Stimulated activated CD4-positive, alpha-beta T cell treated with anti-CD3 and anti-CD28 coated beads, Interleukin-1b, Interleukin-23, amount 100 ng/mL, for 4 hours (primary cell): ENCODE measurements around the gene DNAJC3.
"Not testable (repeated sequence)": the region's sequence is repeated elsewhere in the genome, so short reads cannot be mapped to it uniquely, and the experiment has no call there.

Experiments
- DNase-seq, 2 donors: peaks; one replicate each; pipeline ENCODE4 v3.0.0-alpha.2; 2020; ENCODE audit warnings: low read depth in 2 of 2

DNAJC3 gene, protein sequence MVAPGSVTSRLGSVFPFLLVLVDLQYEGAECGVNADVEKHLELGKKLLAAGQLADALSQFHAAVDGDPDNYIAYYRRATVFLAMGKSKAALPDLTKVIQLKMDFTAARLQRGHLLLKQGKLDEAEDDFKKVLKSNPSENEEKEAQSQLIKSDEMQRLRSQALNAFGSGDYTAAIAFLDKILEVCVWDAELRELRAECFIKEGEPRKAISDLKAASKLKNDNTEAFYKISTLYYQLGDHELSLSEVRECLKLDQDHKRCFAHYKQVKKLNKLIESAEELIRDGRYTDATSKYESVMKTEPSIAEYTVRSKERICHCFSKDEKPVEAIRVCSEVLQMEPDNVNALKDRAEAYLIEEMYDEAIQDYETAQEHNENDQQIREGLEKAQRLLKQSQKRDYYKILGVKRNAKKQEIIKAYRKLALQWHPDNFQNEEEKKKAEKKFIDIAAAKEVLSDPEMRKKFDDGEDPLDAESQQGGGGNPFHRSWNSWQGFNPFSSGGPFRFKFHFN

DNA sequence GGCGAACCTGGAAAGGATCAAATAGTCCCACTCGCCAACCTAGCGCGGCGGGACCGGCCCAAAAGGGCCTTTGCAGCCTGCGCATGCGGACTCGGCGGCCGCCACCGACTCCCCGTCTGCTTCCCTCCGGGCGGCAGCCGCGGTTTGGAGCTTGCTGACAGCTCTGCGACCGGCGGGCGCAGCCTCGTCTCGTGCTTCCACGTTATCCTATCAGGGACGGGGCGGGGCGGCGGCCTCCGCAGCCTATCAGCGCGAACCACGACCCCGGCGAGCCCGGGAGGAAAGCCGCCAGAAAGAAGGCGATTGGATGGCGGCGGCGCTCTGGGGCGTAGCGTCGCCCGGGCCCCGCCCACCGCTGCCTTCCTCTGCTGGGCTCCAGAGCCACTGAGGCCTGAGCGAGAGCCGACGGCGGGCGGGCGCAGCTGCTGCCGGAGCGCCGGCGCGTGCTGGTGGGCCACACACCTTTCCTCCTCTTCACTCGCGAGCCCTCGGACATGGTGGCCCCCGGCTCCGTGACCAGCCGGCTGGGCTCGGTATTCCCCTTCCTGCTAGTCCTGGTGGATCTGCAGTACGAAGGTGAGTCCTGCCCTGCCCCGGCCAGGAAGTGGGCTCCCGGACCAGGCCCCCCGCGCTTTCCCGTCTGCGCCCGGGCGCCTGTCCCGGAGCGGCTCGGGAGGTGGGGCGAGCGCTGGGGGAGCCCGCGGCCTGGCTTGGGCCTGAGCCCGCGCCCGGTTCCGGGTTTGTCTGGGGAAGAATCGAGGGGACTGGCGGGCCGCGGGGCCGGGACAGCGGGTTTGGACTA is at the start of gene DNAJC3:
Gene DNAJC3, plus strand, starts transcription at position 378 of the 802 bp plus-strand sequence. Its CDS starts 117 bp downstream, at position 495.
- DNase-seq = peak; percentile 96 to 97

DNA sequence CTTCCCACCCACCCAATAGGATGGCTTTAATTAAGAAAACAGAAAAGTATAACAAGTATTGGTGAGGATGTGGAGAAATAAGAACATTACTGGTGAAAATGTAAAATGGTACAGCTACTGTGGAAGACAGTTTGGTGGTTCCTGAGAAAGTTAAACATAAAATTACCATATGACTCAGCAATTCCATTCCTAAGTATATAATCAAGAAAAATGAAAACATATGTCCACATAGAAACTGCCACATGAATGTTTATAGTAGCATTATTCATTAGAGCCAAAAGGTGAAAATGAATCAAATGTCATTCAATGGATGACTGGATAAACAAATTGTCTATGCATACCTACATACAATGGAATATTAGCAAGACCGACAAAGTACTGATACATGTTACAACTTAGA is 49.3 kb upstream of the DNAJC3 start:
- no peak for DNase-seq

- DNase-seq = no peak
These were observed 48.5 kb upstream of the DNAJC3 start for GRCh38 chr13:95628488-95628887.

DNA sequence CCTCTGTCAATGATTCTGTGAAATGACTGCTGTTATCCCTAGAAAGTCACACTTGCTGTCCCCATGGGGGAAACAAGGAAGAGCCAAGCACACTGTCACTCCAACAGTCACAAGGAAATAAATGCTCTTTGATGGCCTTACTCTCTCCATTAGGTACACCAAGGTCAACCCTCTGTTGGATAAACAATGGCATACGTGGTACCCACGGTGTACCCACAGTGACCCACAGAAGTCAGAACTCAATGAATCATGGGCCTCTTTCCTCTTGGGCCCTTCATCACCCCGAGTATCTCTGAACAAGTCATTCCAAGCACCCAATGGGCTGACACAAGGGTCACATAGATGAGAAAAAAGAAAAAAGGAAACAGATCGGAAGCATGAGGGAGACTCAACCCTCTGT is 47.9 kb upstream of the DNAJC3 start:
- no peak for DNase-seq

- no peak for DNase-seq
These were observed 46.3 kb upstream of the DNAJC3 start for GRCh38 chr13:95630593-95630992.

GRCh38 chr13:95636853-95637252 is 40.1 kb upstream of the DNAJC3 start:
- no peak for DNase-seq

- DNase-seq = no peak
These were observed 35.5 kb upstream of the DNAJC3 start for GRCh38 chr13:95641291-95642027.

GRCh38 chr13:95642028-95642621 is 34.8 kb upstream of the DNAJC3 start:
- DNase-seq = no peak

- DNase-seq = no peak
These were observed 33.9 kb upstream of the DNAJC3 start for GRCh38 chr13:95642999-95643398.

DNA sequence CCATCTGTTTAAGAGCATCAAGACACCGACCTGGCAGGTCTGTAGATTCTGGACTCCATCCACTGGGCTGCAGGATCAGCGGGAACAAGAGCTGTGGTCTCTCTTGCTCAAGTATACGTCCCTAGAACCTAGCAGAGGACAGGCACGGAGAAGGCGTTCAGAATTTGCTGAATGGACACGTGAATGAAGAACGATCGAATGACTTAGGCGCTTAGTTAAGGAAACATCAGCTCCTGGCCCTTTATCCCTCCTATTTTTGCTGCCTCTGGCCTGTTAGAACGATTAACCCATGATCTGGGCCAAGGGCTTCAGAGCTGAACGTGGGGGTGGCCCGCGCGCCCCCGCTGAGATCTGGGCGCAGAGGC is 33.4 kb upstream of the DNAJC3 start:
- no peak for DNase-seq

GRCh38 chr13:95643936-95644598 is 32.9 kb upstream of the DNAJC3 start:
- DNase-seq = no peak

DNA sequence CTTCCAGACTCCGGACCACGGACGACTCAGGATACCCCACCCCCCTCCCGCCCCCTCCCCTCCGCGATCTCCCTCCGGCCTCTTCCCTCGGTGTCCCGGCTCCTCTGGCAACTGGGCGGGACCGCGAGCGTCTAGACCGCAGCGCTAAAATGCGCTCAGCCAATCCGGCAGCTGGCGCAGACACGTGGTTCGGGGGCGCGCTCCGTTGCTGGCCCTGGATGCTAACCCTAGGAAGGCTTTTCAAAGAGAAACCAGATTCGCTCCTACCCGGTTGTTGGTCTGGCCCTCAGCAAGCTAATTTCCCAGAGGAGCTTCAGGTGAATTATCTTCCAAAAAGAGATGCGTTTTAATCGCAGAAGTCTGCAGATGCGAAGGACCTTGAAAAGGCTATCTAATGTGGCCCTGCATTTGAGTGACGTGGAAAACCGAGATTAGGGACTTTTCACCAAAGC is 32.3 kb upstream of the DNAJC3 start, which contains the start of gene DZIP1:
Gene DZIP1, minus strand, starts transcription at position 106 of the 452 bp plus-strand sequence. CDS start 2,677 bp downstream, outside the sequence.
- no peak for DNase-seq

DNA sequence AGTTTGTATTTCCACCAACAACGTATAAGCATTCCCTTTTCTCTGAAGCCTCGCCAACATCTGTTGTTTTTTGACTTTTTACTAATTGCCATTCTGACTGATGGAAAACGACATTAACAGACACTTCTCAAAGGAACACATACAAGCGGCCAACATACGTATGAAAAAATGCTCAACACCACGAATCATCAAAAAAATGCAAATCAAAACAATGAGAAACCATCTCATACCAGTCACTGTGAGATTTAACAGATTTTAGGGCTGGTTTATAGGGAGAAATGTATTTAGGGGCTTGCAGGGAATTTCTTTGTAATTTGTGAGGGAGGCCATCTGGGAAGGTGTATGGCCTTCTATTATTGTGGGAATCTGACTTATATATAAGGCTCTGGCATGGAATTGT is 29.6 kb upstream of the DNAJC3 start:
- DNase-seq = no peak

DNA sequence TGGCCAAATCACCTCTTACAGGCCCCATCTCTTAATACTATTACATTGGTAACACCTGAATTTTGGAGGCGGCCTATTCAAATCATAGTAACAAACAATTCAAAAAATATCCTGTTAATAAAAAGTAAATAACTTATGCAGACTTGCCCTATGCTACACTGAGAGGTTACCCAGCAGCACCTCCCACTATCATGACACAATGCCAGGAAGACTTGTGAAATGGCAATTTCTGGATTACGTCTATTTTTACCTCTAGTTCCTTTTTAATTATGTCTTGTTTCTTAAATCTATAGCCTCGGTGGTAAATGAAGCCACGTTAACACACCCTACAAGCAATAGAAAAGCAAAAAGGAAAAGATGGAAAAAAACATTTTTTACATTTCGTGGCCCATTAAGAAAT is 26.2 kb upstream of the DNAJC3 start:
- DNase-seq = no peak

DNA sequence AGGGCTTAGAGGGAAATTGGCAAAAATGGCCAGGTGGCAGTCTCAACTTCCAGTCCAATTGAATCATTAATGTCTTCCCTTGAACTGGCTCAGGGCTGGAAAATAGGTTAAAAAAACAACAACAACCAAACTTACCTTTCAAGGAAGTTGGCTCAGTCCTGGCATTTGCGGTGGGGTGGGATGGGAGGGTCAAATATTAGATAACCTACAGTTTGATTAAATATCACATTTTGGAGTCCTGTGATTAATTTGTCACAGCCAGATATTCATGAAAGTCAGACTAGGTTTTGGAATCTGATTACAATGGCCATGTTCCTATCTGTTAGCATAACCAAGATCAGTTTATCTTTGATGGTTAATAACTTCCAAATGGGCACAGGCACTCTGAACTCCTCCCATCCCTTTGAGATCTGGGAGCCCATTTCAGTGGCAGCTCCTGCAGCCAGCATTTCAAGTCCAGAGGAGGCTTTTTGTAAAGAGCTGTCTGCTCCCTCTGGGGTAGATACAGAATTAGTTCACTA is 24.6 kb upstream of the DNAJC3 start:
- DNase-seq = no peak

DNA sequence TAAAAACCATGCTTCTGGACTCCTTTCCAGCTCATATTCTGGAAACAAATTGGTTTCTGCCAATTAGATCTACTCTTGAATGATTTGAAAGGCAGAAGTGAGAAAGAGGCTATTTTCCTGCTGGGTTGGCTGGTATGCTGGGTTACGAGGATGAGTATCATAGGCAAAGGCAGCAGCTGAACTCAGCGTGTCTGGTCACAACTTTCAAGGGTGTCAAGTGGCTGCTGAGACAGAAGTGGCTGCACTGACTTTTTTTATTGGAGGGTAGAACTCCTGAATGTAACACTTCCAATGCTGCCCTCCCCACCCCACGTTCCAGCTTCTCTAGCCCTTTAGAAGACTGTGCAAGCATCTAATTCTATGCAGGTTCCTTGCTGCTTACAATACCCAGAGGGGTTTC is 24.1 kb upstream of the DNAJC3 start:
- DNase-seq = no peak

GRCh38 chr13:95656386-95657015 is 20.4 kb upstream of the DNAJC3 start:
- DNase-seq = no peak

DNA sequence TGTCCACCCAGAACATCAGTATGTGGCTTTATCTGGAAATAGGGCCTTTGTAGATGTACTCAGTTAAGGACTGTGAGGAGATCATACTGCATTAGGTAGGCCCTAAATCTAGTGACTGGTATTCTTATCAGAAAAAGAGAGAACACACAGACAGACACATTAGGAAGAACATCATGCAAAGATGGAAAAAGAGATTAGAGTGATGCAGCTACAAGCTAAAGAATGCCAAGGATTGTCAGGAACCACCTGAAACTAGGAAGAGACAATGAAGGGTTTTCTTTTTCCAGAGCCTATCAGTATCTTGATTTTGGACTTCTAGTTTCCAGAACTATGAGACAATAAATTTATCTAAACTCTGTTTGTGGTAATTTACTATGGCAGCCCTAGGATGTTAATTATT is 17.4 kb upstream of the DNAJC3 start:
- no peak for DNase-seq

DNA sequence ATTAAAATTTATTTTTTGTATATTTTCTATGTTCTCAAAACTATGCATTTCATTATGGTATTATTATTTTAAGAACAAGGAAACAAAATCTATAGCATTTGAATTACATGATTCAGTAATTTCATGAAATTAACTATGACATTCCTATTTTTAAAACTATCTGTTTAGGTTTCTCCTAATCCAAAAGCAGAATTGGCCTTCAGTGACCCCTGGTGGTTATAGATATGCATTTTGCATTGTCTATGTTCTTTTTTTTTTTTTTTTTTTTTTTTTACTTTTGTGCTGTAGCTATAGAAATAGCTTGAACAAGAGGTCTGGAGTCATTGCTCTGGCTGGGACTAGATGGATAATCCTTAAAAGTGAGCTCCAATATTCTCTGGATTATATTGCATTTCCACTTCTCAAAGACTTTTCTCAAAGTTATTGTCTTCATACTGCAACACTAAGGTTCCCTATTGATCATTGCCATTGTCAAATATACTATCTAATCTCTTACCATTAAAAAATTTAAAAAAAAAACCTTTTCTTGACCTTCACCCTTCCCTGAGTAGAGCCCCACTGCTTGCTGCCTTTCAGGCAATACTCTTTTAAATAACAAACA is 15.9 kb upstream of the DNAJC3 start:
- peak in 1 of 2 donors; percentile 7 for DNase-seq

DNA sequence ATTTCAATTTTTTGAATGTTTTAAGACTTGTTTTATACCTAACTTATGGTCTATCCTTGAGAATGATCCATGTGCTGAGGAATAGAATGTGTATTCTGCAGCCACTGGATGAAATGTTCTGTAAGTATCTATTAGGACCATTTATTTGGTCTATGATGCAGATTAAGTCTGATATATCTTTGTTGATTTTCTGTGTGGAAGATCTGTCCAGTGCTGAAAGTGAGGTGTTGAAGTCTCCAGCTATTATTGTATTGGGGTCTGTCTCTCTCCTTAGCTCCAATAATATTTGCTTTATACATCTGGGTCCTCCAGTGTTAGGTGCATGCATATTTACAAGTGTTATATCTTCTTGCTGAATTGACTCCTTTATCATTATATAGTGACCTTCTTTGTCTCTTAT is 9.7 kb upstream of the DNAJC3 start:
- not testable (repeated sequence) for DNase-seq
